Measurements from ENCODE around the gene ZNF593OS.

Gene ZNF593OS

DNA sequence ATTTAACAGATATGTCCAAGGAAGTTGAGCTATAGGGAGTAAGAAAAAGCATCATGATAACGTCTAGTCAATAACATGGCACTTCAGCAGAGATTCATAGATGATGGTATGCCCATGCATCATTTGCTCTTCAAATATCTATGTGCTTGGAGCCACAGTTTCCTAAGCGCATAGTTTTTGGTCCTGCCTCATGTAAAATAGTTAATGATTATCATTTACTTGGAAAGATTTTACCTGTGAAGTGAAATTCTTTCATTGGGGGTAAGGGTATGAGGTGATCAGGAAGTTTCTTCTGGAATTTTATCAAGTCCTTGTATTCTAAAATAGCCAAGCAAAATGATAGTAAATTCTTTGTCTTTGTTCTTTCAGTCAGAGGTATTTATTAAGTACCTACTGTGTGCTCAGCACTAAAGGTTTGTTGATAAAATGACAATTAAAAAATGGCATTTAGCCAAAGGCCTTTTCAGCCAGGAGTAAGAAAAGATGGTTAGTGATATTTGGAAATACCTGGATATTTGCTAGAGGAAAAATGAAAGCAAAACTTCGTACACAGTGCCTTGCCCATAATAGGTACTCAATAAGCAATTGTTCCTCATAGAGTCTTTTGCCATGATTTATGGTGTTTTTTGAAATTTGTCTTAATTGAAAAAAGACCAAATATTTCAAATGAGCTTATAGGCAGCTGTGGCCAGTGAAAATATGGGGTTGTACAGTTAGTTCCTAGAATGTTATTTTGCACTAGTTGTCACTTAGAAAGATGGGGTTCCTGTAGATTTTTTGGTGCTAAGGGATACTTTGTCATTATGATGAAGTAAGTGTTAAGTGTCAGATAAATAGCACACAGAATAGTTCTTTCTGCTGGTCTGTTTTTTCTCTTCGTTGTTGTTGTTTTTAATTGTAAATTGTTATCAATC, 47.0 kb downstream of the ZNF593OS start:
- no peak for FAIRE-seq

DNA sequence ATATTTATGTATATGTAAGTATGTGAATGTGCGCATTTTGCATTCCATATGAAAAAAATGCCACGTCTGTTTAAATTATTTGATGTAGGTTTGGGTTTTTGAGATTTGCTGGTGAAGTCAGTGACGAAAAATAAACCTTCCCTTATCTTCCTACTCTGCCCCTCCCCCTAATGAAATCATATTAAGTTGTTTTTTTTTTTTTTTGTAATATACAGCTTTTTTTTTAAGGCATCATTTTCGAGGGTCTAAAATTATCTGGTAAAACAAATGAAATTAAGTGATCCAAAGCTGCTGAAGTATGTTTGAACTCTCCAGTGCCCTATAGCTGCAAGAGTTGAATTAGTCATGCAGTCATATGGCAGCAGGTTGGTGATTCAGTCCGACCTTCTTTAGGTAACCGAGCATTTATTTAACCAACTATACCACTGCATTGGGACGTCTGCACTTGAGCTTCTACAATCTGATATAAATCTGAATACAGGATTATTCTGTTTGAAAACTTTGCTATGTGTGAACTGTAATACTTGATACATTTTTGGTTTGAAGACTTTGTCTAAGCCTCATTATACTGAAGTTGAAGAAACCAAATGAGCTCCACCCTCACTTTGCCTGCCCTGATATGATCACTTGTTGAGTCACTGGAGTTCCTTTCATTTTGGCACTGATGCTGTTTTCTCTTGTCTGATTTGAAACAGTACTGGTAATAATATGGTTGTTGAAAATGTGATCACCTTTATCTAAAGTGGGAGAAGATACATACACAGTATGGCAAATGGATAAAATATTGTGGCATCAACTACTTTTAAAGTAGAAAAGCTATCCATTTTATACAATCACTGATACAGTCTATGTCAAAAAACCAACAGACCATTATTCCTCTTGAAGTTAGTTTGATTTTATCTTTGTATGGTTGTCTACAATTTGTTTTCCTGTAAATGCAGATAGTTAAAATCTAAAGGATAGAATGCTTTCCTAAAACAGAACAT, 48.4 kb downstream of the ZNF593OS start:
- no peak for FAIRE-seq

DNA sequence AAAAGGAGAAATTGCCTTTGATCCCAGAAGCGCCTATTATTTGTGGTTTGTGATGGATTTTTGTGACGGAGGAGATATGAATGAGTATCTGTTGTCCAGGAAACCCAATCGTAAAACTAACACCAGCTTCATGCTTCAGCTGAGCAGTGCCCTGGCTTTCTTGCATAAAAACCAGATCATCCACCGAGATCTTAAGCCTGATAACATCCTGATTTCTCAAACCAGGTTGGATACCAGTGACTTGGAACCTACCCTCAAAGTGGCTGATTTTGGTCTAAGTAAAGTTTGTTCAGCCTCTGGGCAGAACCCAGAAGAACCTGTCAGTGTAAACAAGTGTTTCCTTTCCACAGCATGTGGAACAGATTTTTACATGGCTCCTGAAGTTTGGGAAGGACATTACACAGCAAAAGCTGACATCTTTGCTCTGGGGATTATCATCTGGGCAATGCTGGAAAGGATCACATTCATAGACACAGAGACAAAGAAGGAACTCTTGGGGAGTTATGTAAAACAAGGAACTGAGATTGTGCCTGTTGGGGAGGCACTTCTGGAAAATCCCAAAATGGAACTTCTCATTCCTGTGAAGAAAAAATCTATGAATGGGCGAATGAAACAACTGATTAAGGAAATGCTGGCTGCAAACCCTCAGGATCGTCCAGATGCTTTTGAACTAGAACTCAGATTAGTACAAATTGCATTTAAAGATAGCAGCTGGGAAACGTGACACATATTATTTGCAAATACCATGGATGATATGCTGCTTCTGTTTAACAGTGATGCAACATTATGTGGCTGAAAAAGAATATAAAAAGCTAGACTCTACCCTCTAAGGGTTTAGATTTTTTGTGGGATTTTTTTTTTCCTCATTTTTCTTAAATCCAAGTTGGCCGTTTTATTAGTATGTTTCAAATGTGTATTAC, 49.5 kb downstream of the ZNF593OS start:
- FAIRE-seq: no peak

DNA sequence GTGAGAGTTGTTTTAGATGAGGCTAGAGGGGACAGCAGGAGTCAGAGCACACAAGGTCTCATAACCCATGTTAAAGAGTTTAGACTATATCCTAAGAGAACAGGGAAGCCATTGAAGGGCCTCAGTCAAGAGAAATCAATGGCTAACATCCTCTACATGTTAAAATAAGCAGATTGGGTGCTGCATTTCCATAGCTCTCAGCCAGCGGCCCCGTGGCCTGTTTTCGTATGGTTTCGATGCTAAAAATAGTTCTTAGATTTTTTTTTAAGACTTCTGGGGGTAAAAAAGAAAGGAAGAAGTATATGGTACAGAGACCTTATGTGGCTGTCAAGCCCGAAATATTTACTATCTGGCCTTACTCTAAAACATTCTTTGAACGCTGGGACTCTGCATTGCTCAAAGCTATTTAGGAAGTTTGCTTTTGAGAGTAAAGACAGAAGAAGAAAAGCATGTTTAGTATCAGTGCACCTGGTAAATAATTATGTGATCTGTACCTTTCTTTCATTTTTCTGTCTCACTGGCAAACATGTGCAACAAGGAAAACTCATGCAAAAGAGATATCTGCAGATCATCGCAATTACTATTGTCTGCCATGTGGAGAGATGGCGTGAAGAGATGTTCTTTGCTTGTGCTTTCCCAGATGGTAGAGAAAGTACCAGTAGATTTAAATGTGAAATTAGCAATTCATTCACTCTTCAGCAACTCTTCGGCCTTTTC, 51.6 kb downstream of the ZNF593OS start:
- FAIRE-seq: no peak
